ENCODE data around the gene RNGTT. TPM values are rescaled to one million over a fixed set of nuclear protein-coding genes. Genes with fewer than 3 reads are reported as not detected.
"Not testable (repeated sequence)": the region's sequence is repeated elsewhere in the genome, so short reads cannot be mapped to it uniquely, and the experiment has no call there.

RNGTT gene
- total RNA-seq, 3 donors from 2014 or later, result 9.1 to 30.3 (median 22.6) TPM

DNA sequence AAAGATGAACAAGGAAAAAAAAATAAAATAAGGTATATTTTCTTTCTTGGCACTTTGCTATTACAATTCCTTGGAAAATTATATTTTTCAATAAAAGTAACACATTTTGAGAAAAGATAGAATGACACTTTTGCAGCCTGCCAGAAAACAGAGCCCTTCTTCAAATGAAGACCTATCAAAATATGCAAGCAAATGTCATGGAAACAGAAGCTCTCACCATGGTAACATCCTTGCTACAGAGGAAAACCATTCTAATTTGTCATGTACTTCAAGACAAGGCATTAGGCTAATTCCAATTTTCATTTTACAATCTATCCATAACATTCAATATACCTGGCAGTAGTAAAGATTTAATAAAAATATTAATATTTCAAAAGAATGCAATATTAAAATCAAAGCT is 177.9 kb downstream of the RNGTT start:
- intact Hi-C loops (cut with DNase I; ENCODE audit: low total_unique reads), result no loop called here
- H3K27me3 ChIP-seq, result no peaks in the 10 kb centered on the region
- no peaks in the 10 kb centered on the region for H3K4me1 ChIP-seq
- TF ChIP-seq POLR2A (IDR thresholded peaks at IDR 0.05) (no peak), POLR2AphosphoS5 (IDR thresholded peaks at IDR 0.05) (no peak)
- TF ChIP-seq, protein P1, sequence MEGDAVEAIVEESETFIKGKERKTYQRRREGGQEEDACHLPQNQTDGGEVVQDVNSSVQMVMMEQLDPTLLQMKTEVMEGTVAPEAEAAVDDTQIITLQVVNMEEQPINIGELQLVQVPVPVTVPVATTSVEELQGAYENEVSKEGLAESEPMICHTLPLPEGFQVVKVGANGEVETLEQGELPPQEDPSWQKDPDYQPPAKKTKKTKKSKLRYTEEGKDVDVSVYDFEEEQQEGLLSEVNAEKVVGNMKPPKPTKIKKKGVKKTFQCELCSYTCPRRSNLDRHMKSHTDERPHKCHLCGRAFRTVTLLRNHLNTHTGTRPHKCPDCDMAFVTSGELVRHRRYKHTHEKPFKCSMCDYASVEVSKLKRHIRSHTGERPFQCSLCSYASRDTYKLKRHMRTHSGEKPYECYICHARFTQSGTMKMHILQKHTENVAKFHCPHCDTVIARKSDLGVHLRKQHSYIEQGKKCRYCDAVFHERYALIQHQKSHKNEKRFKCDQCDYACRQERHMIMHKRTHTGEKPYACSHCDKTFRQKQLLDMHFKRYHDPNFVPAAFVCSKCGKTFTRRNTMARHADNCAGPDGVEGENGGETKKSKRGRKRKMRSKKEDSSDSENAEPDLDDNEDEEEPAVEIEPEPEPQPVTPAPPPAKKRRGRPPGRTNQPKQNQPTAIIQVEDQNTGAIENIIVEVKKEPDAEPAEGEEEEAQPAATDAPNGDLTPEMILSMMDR (IDR thresholded peaks at IDR 0.05), result no peak
- H3K27ac ChIP-seq, result no peak overlapping the region
- H3K36me3 ChIP-seq, result no peaks in the 10 kb centered on the region
- no peaks in the 10 kb centered on the region for H3K9me3 ChIP-seq
- no peak overlapping the region for H3K4me3 ChIP-seq
- DNase-seq (ENCODE audit: low spot score in 2 of 2), result no peak

DNA sequence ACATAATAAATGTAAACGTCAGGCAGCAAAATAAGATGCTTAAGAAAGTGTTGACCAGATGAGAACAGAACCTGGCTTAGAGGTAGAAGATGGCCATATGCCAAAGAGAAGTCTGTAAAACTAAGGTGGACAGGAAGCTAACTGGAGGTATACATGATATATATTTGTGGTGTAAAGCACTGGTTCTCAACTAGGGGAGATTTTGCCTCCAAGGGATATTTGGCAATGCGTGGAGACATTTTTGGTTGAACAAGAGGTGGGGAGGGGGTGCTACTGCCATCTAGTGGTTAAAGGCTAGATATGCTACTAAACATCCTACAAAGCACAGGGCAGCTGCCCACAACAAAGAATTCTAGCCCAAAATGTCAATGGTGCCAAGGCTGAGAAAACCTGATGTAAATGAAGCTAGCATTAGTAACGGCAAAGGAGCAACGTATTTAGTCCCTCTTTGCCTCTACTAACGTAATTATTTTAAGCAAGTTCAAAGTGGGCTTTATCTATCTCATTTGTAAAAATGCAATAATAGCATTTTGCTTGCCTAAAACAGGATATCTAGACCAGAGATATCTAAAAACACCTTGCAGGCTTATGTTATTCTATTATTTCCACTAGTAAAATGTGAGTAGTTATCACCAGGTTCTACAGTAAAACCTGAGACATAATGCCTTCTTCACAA is 182.6 kb downstream of the RNGTT start:
- Histone ChIP-seq H3K4me3 (no peak overlapping the region), H3K9me3 (no peaks in the 10 kb centered on the region), H3K27ac (no peak overlapping the region), H3K4me1 (no peaks in the 10 kb centered on the region), H3K36me3 (no peaks in the 10 kb centered on the region), H3K27me3 (no peaks in the 10 kb centered on the region)
- TF ChIP-seq POLR2AphosphoS5 (IDR thresholded peaks at IDR 0.05) (no peak), POLR2A (IDR thresholded peaks at IDR 0.05) (no peak)
- TF ChIP-seq, protein P1 (IDR thresholded peaks at IDR 0.05), result peak in 2 of 3 donors; percentile 47 to 69
- DNase-seq (ENCODE audit: low spot score in 2 of 2), result no peak
- intact Hi-C loops (cut with DNase I; ENCODE audit: low total_unique reads), result no loop called here

DNA sequence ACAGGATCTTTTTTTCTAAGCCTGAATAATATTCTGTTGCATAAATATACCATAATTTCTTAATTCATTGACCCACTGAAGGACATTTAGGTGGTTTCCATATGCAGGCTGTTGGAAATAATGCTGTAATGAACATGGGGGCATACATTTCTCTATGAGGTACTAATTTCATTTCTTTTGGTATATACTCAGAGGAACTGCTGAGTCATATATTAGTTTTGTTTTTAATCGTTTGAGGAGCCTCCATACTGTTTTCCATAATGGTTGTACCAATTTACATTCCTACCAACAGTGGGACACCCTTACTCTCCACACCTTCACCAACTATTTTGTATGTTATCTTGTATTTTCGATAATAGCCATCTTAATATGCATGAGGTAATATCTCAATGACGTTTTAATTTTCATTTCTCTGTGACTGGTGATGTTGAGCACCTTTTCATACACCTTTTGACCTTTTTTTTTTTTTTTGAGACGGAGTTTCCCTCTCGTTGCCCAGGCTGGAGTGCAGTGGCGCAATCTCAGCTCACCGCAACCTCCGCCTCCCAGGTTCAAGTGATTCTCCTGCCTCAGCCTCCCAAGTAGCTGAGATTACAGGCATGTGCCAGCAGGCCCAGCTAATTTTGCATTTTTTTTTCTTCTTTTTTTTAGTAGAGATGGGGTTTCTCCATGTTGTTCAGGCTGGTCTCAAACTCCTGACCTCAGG is 187.4 kb downstream of the RNGTT start:
- no peak for DNase-seq (ENCODE audit: low spot score in 2 of 2)
- H3K27ac ChIP-seq, result no peak overlapping the region
- TF ChIP-seq, protein P1 (IDR thresholded peaks at IDR 0.05), result no peak
- TF ChIP-seq POLR2AphosphoS5 (IDR thresholded peaks at IDR 0.05) (no peak), POLR2A (IDR thresholded peaks at IDR 0.05) (no peak)
- H3K4me1 ChIP-seq, result no peaks in the 10 kb centered on the region
- H3K36me3 ChIP-seq, result no peaks in the 10 kb centered on the region
- no peaks in the 10 kb centered on the region for H3K9me3 ChIP-seq
- no peak overlapping the region for H3K4me3 ChIP-seq
- intact Hi-C loops (cut with DNase I; ENCODE audit: low total_unique reads), result no loop called here
- no peaks in the 10 kb centered on the region for H3K27me3 ChIP-seq

DNA sequence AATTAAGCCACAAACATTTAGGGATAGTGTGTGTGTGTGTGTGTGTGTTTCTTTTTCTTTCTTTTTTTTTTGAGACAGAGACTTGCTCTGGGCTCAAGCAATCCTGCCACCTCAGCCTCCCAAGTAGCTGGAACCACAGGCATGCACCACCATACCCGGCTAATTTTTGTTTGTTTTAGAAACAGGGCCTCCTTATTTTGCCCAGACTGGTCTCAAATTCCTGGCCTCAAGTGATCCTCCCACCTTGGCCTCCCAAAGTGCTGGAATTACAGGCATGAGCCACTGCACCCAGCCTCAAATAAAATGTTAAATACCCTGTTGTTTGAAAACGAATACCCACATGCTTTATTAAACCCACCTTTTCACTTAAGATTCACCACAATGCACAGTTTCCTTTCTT is 195.3 kb downstream of the RNGTT start:
- H3K9me3 ChIP-seq; H3K4me1 ChIP-seq; H3K27me3 ChIP-seq; H3K4me3 ChIP-seq; H3K27ac ChIP-seq; H3K36me3 ChIP-seq; DNase-seq (ENCODE audit: low spot score in 2 of 2); intact Hi-C loops (cut with DNase I; ENCODE audit: low total_unique reads): not testable (repeated sequence)

DNA sequence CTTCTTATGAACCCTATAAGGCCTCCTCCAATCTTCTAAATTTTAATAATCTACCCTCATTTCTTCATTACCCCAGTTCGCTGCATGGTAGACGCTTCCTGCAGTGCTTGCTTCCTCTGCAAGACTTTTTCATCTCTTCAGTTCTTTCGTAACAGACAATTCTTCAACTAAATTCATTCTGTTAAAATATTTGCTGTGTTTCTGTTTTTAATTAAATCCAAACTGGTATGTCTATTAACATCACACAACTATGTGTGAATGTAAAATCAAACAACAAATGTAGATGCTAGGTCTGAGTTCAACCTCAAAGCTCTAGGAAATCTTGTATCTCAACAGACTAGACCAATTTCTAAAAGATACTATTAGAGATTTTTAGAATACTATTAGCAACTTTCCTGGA is 199.3 kb downstream of the RNGTT start:
- TF ChIP-seq POLR2AphosphoS5 (IDR thresholded peaks at IDR 0.05) (no peak), POLR2A (IDR thresholded peaks at IDR 0.05) (no peak)
- TF ChIP-seq, protein P1 (IDR thresholded peaks at IDR 0.05), result no peak
- intact Hi-C loops (cut with DNase I; ENCODE audit: low total_unique reads), result no loop called here
- no peaks in the 10 kb centered on the region for H3K36me3 ChIP-seq
- no peak overlapping the region for H3K27ac ChIP-seq
- H3K9me3 ChIP-seq, result no peaks in the 10 kb centered on the region
- H3K4me1 ChIP-seq, result no peaks in the 10 kb centered on the region
- no peak overlapping the region for H3K4me3 ChIP-seq
- H3K27me3 ChIP-seq, result no peaks in the 10 kb centered on the region
- DNase-seq (ENCODE audit: low spot score in 2 of 2), result no peak
